Lung (tissue), 12 donors: ENCODE measurements around the gene ACTN1. TPM values are rescaled to one million over a fixed set of nuclear protein-coding genes. Genes with fewer than 3 reads are reported as not detected.

Source experiments
- ATAC-seq: fragments of 200-7000 bp; cut with Tn5 transposase; one replicate; pipeline ENCODE4 v1.9.1; 2020; ENCODE audit warnings: moderate number of reproducible peaks; ENCODE audit not compliant: insufficient read depth, low FRiP score
- DNase-seq, 3 donors: peaks; one replicate each; pipeline ENCODE4 v3.0.0-alpha.2; 2013 to 2017
- H3K27ac ChIP-seq, 2 donors: one replicate each; pipeline ENCODE4 v1.5.1; 2013; ENCODE audit warnings: mild to moderate bottlenecking in 2 of 2, moderate library complexity in 2 of 2, control low read depth in 1 of 2, inconsistent platforms in 1 of 2, low read depth in 1 of 2, low read length in 1 of 2
- H3K27me3 ChIP-seq, 3 donors: one replicate each; pipeline ENCODE4 v1.5.1; 2013; ENCODE audit warnings: low read length in 2 of 3; ENCODE audit not compliant: control insufficient read depth in 3 of 3, insufficient read depth in 3 of 3
- H3K36me3 ChIP-seq, 4 donors: one replicate each; pipeline ENCODE4 v1.5.1; 2013; ENCODE audit warnings: low read length in 4 of 4, mild to moderate bottlenecking in 1 of 4, moderate library complexity in 1 of 4; ENCODE audit not compliant: control insufficient read depth in 4 of 4, insufficient read depth in 4 of 4
- H3K4me1 ChIP-seq, 5 donors: one replicate each; pipeline ENCODE4 v1.5.1; 2013; ENCODE audit warnings: low read length in 5 of 5, mild to moderate bottlenecking in 2 of 5, moderate library complexity in 1 of 5; ENCODE audit not compliant: control insufficient read depth in 5 of 5, insufficient read depth in 5 of 5
- H3K4me3 ChIP-seq: one replicate; pipeline ENCODE4 v1.5.1; 2013; ENCODE audit warnings: mild to moderate bottlenecking, control low read depth, moderate library complexity
- H3K9ac ChIP-seq, 2 donors: one replicate each; pipeline ENCODE4 v1.5.1; 2013; ENCODE audit warnings: low read length in 2 of 2, control low read depth in 1 of 2; ENCODE audit not compliant: insufficient read depth in 1 of 2
- H3K9me3 ChIP-seq, 4 donors: one replicate each; pipeline ENCODE4 v1.5.1; 2013; ENCODE audit warnings: low read length in 3 of 4, mild to moderate bottlenecking in 1 of 4, moderate library complexity in 1 of 4; ENCODE audit not compliant: control insufficient read depth in 4 of 4, insufficient read depth in 3 of 4
- CTCF ChIP-seq: IDR thresholded peaks from 2 replicates; pipeline ENCODE4 v1.5.1; 2012; ENCODE audit warnings: mild to moderate bottlenecking; ENCODE audit errors: control extremely low read depth, extremely low read depth
- WGBS, 2 donors: extraction: QIAGEN DNeasy Blood & Tissue Kit; methylation state at CpG; one replicate each; pipeline ENCODE4 v1.1.7; 2013; 5-methylcytosine and 5-hydroxymethylcytosine counted together
- polyA plus RNA-seq, 2 donors: library from polyadenylated mRNA; stranded (reverse); fragments of 200-250 nt; gene quantifications; one replicate each; pipeline ENCODE4 v1.2.1, GENCODE V29; 2013
- total RNA-seq, 2 donors: library from RNA; depleted of rRNA in 1 of 2; stranded (reverse); fragments of >200 nt in 1 of 2; gene quantifications; one replicate each; pipeline ENCODE4 v1.2.1, GENCODE V29; 2014 to 2021
- donor health status: control.
- donor health status: control.
- donor health status: Bipolar disorder and iron deficiency.
- donor health status: healthy.
- donor health status: DM: yes; HTN: yes; CAD: no.

Gene ACTN1
- total and polyA plus RNA-seq, 4 donors, result 40.9 to 168 (median 117) TPM

GRCh38 chr14:68902357-68902756 lies 76.7 kb downstream of the ACTN1 start:
- DNase-seq (no peak), ATAC-seq (no peak)
- Histone ChIP-seq H3K36me3 (peaks cover 9 to 60% (median 45%) of the 10 kb centered on the region in 4 donors), H3K4me3 (no peak overlapping the region), H3K27me3 (no peaks in the 10 kb centered on the region), H3K27ac (no peak overlapping the region), H3K9me3 (no peaks in the 10 kb centered on the region), H3K9ac (no peak overlapping the region), H3K4me1 (no peaks in the 10 kb centered on the region)
- 94 to 97% methylated on average over 14 of the region's 14 CpGs for WGBS, 2 donors
- TF ChIP-seq CTCF, result no peak

- no peak overlapping the region for H3K4me3 ChIP-seq
- no peak for DNase-seq
- H3K27ac ChIP-seq, result no peak overlapping the region
- H3K9ac ChIP-seq, result no peak overlapping the region
- peaks cover 4 to 49% (median 41%) of the 10 kb centered on the region in 4 donors for H3K36me3 ChIP-seq
- no peak for TF ChIP-seq CTCF
- no peaks in the 10 kb centered on the region for H3K27me3 ChIP-seq
- WGBS, 2 donors, result 87 to 100% methylated on average over 1 of the region's 1 CpG
- no peak for ATAC-seq
- peaks cover 0 to 4% (median 0%) of the 10 kb centered on the region in 5 donors for H3K4me1 ChIP-seq
- no peaks in the 10 kb centered on the region for H3K9me3 ChIP-seq
Measured at GRCh38 chr14:68899033-68899603, 80.0 kb downstream of the ACTN1 start.

GRCh38 chr14:68898248-68899032 lies 80.7 kb downstream of the ACTN1 start:
- ATAC-seq (no peak), DNase-seq (no peak)
- no peaks in the 10 kb centered on the region for H3K27me3 ChIP-seq
- no peak overlapping the region for H3K9ac ChIP-seq
- no peak for TF ChIP-seq CTCF
- no peaks in the 10 kb centered on the region for H3K9me3 ChIP-seq
- 62 to 81% methylated on average over 13 of the region's 13 CpGs for WGBS, 2 donors
- H3K27ac ChIP-seq, result no peak overlapping the region
- H3K4me3 ChIP-seq, result no peak overlapping the region
- peaks cover 4 to 49% (median 39%) of the 10 kb centered on the region in 4 donors for H3K36me3 ChIP-seq
- H3K4me1 ChIP-seq, result peaks cover 0 to 4% (median 0%) of the 10 kb centered on the region in 5 donors
